Stimulated activated CD4-positive, alpha-beta T cell treated with anti-CD3 and anti-CD28 coated beads, Interleukin-1b, Interleukin-23, amount 100 ng/mL, for 24 hours (primary cell): ENCODE results near the gene ARMH3.

Source experiments
- DNase-seq, 4 experiments: peaks; one replicate each; pipeline ENCODE4 v3.0.0-alpha.2; 2020; ENCODE audit warnings: low read depth in 4 of 4, low spot score in 1 of 4

ARMH3 gene

DNA sequence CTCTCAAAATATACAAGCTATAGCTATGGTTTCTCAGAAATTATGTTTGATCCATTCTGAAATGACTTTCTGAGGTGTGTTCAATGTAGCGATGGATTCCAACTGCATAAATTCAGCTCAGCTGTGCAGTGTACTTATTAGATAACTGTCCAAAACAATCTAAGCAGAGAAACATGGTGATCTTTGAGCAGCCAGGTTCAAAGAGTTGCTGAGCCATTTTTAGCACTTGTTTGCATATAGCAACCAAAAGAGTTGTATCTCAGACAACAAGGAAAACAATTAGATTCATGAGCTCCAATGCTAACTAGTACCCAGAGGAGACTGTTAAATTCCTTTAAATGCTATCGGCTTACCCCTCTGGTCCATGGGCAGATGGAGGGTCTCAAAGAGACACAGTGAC is 196.4 kb downstream of the ARMH3 start:
- no peak for DNase-seq

DNA sequence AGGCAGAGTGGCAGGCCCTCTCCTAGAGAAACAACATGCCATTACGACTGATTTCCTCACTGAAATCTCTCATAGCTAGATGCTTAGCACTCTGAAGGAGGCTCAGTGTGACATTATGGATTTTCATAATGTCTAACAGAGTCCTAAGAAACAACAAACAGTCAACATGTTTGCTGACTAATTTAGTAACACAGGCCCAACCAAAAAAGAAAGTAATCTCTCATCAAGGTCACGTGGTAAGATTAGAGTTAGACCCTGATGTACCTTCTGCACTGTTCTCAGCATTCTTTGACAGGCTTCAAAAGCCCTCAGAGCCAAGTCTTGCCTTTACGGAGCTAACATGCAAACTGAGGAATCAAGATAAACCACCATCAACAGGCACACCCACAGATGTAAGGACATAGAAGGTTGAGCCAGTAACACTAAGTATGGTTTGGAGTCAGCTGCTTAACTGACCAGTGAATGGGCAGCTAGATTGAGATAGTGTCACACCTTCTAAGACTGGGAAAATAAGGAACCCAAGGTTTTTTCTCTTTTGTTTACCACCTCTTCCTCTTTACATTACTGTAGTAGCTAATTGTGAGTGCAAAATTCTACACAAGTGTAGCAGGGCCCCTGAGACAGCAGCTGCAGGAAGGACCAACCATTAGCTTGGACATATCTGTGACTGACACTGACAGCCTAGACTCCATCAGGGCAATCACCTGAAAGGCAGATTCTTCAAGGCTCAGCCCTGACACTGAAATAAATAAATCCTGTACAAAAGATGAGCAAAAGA is 197.1 kb downstream of the ARMH3 start:
- DNase-seq = no peak

DNA sequence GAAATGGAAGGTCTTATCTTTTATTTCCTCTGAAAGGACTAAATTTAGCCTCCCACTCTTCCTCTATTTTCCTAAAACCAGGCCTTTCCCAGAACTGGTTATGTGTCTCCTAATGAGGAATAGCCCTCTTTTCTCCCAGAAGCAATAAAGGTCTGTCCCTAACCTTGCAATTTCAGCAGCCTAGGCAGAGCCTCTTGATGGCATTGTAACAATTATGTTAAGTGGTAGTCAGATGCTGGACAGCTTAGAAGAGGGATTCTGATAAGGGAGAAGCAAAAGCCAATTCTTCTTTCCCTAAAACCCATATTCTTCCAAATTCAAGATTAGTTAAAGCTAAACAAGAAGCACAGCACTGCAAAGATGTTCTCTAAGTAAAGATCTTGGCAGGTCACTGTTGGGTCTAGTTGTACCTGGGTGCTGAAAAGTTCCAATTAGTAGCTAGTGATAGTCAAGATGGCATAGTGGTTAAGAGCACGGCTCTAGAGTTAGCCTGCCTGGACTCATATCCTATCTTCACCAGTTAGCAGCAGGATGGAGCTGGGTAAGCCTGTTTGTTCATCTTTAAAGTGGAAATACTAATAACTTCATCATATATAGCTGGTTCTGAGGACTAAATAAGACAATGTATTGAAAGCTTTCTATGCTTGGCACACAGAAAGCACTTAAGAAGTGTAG is 198.0 kb downstream of the ARMH3 start:
- no peak for DNase-seq

DNA sequence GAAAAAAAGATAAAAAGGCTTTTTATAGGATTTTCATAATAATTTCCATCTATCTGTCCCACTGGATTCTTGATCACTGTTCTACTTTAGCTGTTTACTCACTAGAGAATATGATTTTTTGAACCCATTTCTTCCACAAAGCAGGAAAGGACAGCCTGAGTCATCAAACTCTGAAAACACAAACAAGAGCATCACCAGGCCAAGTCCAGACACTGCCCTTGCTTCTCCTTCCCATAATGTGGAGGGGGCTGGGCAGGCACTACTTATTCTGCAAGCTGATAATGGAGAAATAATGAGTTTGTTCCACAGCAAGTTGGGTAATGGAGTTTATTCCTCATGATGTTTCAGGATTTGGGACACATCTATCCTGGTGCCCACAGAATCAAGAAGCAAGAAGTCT is 199.3 kb downstream of the ARMH3 start:
- DNase-seq = no peak

DNA sequence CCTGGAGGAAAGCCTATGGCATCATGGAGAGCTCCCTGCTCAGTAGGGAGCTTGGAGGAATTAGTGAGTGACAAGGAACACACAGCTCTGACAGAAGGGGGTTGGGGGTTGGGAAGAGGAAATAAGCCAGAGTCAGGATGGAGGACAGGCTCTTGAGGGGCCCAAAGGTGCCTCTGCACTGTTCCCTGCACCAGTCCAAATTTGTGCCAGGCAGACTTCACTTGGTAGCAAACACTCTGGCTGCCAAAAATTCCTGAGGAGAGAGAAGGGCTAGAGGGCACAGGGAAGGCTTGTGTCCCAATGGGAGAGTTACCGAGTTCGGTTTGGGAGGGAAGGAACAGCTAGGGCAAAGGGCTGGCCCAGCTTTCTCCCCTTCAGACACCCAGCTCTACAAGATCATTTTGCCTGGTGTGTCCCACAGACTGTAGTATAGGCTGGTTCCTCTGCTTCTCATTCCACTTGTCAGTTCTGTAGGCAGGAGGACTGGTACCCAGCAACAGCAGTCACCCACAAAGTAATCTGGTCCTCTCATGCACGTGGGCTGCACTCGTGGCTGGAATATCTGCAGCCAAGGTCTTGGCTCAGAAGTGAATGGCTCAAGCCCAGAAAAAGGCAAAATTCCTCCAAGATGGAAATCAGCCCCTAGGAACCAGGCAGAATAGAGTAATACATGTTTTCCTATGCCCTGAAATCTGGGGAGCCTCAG is 204.4 kb downstream of the ARMH3 start:
- DNase-seq = no peak

DNA sequence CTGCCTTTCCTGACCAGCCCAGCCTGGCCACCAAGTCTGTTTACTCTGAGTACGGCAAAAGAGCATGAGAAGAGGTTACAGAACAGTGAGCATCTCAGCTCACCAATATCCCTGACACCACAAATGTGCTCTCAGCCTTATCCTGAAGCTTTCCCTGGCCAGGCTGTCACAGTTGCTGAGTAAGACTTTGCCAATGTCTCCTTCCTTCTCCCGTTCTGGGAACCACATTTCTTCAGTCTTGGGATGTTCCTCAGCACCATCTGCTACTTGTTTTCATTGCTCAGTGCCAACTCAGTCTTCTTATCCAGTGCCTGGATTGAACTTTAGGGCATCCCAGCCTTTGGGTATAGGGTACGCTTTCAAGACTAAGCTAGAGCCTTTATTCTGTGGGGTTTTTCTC is 205.2 kb downstream of the ARMH3 start:
- DNase-seq = no peak

DNA sequence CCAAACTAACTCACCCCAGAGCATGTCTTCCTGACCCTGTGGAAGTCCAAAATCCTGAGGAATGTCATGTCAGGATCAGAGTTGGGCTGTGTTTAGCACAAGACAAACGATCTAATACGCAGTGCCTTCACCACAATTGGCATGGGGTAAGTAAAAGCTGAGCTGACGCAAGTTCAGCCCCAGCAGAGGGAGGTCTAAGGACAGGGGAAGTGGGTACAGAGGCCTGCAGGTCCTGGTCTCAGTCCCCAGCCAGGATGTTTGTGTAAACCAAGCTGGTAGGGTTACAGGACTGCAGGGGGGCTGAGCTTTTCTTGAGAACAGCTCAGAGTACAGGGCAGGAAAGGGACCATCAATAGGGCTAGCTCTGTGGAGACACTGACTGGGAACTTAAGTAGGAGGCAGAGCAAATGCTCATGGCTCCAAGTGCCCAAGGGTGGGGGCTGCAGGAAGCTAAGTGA is 207.1 kb downstream of the ARMH3 start:
- no peak for DNase-seq

DNA sequence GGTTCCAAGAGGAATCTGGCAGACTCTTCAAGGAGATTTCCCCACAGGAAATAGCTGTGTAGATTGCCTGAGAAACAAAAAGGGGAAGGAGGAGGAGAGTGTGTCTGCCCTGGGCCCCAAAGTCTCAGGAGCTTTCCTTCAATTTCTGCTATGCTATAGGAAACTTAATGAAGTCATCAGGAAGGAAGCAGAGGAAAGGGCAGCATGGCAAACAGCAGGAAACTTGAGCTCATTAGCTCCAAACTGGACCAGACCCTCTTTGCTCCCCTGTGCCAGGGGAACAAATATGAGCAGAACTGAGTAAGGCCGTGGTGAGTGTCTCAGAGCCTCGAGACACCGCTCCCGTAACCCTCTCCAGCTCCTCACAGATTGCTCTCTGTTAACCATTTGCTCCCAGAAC is 207.6 kb downstream of the ARMH3 start:
- no peak for DNase-seq

DNA sequence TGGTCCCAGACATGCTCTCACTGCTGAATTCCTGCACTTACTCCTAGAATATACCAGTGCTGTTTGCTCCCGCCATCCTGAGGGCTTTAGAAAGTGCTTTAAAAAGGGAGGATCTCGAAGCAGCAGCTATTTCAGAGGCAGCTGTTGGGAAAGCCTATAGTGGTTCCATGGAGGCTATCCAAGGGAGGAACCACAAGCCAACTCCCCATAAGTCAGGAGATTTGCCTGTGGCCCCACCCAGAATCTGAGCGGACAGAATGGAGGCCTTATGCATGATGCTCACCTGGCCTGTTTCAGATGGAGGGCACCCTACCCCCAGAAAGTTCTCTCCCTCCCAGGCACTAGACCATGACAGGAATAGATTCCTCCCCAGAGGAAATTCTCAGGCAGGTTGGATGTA is 210.1 kb downstream of the ARMH3 start:
- no peak for DNase-seq

DNA sequence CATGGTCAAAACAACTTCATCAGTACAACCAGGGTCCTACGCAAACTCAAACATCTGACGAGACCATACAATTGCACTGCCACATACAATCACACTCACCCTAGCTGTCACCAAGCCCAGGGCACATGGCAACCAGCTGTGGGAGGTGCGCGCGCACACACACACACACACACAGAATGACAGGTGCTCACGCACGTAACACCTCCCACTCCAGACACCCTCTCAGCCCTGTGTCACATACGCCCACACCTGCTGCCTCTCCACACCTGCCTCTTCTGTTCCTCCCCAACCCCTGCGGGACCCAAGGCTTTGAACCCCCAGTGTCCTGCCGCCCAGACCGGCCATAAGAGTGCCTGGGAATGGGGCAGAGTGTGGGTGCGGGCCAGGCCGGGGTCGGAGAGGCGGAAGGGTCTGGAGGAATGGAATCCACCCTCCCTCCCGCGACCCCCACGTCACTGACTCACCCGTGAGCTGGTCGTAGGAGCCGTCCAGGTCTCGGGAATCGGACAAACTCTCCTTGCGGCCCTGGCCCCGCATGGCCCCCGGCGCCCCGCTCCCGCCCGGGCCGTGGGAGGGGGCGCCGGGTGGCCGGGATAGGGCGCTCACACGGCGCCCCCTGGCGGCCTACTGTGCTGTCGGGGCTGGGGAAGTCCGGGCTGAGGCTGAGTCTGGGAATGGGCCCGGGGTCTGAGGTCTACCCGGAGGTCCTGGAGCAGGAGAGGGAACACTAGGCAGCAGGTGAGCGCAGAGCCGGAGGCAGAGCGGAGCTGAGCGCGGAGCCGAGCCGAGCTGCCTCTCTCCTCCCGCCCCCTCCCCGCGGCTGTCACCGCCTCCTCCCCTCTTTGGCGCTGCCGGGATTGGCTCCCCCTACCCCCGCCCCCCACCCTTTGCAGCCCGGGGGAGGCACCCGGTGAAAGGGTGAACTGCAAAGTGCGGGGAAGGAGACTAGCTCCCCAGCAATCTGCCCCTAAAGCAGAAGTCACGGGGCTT is 212.6 kb downstream of the ARMH3 start, which contains the start of gene KCNIP2:
Gene KCNIP2 (minus strand): TSS at position 769 of the 990 bp plus-strand sequence. CDS start 232 bp downstream, at position 537.
- peak in 1 of 4 experiments; percentile 40 for DNase-seq

DNA sequence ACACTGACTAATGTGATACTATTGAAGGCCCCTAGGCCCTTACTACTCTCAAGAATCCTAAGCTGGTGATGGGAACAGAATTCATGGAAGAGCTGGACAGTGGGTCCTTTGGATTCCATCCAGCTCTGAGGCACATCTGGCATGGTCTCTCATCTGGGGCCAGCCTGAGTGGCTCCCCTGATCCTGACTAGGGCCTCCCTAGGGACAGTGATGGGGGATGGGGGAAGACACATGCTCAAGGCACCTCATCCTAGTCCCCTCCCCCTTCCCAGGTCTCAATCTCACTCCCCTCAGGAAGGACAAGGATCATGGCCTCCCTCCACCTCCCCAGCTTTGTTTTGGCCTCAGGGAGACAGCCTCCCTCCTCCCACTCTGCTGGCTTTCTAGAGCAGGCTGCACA is 214.1 kb downstream of the ARMH3 start:
- no peak for DNase-seq

DNA sequence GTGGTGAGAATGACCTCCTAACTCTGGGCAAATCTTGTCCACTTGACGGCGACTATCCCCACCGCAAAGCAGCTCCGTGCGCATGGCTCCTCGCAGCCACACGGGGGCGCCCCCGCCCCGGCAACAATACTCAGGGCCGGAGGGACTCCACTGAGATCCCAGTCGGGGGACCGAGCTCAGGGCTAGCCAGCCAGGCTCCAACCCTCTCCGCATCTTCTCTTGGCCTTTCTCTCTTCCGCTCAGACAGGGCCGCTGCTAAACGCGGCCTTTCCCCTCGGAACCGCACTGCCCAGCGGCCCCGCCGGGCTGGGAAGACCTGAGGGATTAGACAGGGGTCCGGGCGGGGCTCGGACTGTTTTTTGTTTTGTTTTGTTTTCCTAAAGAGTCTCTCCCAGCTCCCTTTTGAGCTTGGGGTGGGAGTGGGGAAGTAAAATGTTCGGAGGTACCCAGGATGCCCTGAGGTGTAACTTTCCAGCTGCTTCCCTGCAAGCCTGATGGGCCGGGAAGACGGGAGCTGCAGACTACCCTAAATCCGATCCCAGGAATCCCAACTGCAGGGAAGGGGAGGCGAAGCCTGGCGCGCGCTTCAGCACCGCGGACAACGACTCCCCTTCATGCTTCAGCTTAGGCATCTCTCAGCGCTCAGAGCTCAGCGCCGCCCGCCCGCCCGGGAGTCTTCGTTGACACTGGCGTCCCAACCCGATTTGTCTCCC is 215.1 kb downstream of the ARMH3 start:
- DNase-seq = peak in 1 of 4 experiments; percentile 69

DNA sequence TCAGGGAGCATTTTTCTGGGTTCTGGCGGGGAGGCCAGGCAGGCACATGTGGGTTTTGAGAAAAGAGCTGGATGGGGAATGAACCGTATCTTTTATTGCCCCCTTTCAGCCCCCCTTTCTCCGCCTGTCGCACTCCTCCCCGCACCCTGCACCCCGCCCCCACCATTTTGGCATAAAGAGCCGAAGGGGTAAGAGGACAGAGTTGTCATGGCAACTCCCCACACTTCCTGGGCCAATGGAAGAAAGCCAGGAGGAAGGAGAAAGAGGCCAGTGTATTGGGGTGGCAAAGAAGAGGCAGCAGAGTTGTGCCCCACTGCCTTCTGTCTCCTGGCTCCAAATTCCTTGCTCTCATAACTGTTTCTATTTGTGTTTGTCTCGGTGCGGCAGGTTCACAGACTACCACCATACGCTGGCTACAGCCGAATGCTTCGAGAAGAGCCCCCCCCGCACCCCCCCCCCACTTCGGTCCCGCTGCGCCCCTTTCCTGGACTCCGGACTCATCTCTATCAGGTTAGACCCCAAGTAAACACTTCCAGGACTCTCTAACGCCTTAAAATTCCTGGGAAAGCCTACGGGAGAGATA is 215.8 kb downstream of the ARMH3 start:
- no peak for DNase-seq

DNA sequence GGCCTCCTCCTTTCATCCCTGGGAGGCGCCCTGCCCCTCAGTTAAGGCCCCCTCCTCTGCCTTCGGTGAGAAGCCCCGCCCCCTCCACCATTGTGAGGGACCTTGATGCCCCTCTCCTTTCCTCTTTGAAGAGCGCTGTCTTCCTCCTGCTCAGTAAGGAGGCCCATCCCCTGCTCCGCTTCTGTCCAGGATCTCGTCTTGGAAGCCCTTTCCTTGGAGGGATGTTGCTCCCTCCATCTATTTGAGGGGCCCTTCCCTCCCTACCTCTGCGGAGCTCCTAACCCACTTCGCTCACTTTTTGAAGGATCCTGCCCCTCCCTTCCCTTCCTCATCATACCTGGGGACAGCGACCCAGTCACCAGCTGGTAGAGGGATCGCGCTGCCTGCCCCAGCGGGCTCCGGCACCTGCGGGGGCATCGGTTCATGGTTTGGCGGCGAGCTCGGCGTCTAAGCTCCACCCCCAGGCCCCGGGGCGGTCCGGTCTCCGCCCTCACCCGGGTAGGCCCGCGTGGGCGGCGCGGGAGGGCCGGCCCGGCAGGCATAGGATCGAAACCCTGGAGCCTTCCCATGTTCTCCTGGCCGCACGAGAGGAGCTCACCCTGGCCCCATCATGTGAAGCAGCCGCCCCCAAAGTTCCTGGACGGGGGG is 216.4 kb downstream of the ARMH3 start:
- peak in 1 of 4 experiments; percentile 61 for DNase-seq

DNA sequence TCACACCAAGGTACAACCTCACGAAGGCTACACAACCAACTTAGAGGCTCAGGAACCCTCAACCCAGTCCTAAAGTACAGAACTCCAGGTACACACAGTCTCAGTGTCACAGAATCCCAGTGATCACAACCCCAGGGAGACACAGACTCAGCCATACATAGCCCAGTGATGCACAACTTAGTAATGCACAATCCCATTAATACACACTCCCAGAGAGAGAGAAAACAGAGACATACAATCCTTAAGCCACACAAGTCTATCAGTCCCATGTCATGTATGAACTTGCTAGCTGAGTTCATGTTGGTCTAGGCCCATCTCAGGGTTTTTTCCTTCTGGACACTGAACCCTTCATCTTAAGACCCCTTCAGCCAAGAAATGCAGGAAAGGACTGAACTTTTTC is 217.0 kb downstream of the ARMH3 start:
- DNase-seq = no peak

DNA sequence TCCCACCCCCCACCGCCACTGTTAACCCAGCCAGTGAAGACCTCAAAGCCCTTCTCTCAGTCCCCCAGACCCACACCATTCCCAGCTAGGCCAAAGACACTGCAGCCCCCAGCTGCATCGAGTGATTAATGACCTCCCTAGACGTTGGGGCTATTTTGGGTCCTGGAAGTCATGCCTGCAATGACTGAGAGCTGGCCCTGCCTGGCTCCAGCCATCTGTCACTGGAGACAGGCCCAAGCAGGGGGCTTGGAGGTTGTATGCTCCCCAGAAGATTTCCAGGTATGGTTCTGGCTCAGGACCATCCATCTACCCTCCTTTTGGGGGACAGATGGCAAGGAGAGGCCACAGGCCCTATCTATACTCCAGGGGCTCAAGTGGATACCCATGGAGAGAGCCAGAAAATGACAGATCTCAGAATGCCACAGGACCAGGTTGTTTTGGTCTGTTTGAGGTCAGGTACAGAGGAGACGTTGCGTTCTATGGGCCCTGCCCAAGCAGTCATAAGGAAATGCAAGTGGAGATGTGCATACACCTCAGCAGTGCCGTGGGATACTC is 217.5 kb downstream of the ARMH3 start:
- no peak for DNase-seq

DNA sequence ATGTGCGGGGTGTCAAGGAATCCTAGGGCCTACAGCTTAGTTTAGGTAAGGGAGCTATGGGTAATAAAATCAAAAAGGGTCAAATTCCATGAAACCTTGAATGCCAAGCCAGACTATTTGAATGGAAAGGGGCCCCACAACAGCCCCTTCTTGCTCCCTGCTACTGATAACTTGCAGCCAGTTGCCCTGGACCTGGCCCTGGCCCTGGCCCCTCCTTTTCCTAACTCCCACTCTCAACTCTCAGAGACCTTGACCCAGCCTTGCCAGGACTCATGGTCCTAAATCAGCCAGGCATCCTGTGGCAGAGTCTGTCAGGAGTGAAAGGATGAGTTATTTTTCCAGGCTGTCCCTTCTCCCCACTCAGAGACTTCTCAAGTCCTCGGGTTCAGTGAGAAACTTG is 218.2 kb downstream of the ARMH3 start:
- no peak for DNase-seq

DNA sequence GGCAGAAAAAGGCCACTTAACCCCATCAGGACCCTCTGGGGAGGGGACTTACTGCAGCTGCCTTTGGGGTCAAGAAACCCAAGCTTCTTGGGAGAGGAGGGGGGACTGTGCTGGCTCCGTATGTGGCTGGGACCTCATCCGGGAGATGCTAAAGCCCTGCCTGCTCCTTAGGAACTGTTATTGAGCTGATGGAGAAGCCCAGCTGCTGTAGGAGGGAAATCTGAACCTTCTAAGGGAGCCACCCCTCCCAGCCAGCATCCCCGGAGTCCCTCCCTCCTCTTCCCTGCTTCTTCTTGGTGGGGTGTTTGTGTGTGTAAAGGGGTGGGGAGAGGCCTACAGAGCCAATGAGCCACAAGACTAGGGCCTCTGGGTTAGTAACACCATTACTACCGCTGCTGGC is 220.6 kb downstream of the ARMH3 start:
- no peak for DNase-seq

DNA sequence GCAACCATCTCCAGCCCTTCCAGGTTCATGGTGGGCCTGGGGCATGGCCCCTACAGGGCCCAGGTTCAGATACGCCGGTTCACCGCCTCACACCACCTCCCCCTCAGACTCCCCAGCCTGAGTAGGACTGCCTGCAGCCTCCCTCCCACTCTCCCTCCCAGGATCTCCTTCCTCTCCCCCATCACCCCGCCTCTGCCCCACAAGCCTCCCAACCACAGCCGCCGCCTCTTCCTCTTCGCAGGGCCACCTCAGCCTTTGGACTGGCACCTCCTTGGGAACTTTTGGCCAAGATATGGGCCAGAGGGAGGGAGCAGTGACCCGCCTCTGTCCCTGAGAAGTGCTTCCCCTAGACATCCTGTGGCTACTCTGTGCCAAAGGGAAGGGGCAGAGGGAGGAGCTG is 221.6 kb downstream of the ARMH3 start:
- no peak for DNase-seq
